Ovary (tissue), 9 donors: ENCODE measurements around the gene NFIB. TPM values are rescaled to one million over a fixed set of nuclear protein-coding genes. Genes with fewer than 3 reads are reported as not detected.

Source experiments
- DNase-seq, 5 donors: peaks; one replicate each; pipeline ENCODE4 v3.0.0-alpha.2; 2019 to 2020
- H3K27ac ChIP-seq, 2 donors: fragments of 200-600 bp; one replicate each; pipeline versions ENCODE4 v1.5.1 to v1.8.0; 2019 to 2022
- H3K27me3 ChIP-seq: fragments of 200-600 bp; one replicate; pipeline ENCODE4 v1.8.0; 2022
- H3K36me3 ChIP-seq: fragments of 200-600 bp; sonication (generic); one replicate; pipeline ENCODE4 v1.5.1; 2019
- H3K4me1 ChIP-seq: one replicate; pipeline ENCODE4 v1.8.1; 2013; ENCODE audit warnings: mild to moderate bottlenecking, moderate library complexity; ENCODE audit not compliant: insufficient read depth
- H3K4me3 ChIP-seq: fragments of 200-600 bp; sonication (generic); one replicate; pipeline ENCODE4 v1.5.1; 2017
- H3K9me3 ChIP-seq, 2 donors: fragments of 200-600 bp in 1 of 2; sonication (generic) in 1 of 2; one replicate each; pipeline versions ENCODE4 v1.5.1 to v1.8.1; 2013 to 2019; ENCODE audit warnings: mild to moderate bottlenecking in 1 of 2, moderate library complexity in 1 of 2
- EP300 ChIP-seq: sonication (generic); formaldehyde crosslinking; IDR thresholded peaks from one replicate; pipeline ENCODE4 v1.6.1; 2017; ENCODE audit warnings: antibody characterized with exemption
- POLR2A ChIP-seq: fragments of 450-650 bp; IDR thresholded peaks from one replicate; pipeline ENCODE4 v1.6.1; 2017; ENCODE audit warnings: antibody characterized with exemption, mild to moderate bottlenecking, moderate library complexity
- WGBS, 3 donors: extraction: QIAGEN DNeasy Blood & Tissue Kit in 1 of 3; methylation state at CpG; one replicate each; pipeline versions ENCODE4 v1.1.5 to v1.1.7; 2013 to 2017; 5-methylcytosine and 5-hydroxymethylcytosine counted together
- intact Hi-C, 4 donors: fragments of 100-400 bp; cut with DNase I; formaldehyde crosslinking; loops; one replicate each; pipeline versions ENCODE4 v1.11.0 to v1.15.1; 2022 to 2023
- polyA plus RNA-seq, 2 donors: library from polyadenylated mRNA; stranded (reverse); fragments of 200-250 nt in 1 of 2; fragments of 350-450 nt in 1 of 2; fragmentation: Illumina TruSeq in 1 of 2; extraction: RNeasy Lipid Tissue Mini Kit (QIAGEN cat#74804) in 1 of 2; gene quantifications; one replicate each; pipeline ENCODE4 v1.2.3, GENCODE V29; 2013 to 2014
- total RNA-seq, 7 donors: library from RNA; depleted of rRNA in 2 of 7; stranded (reverse); fragments of >200 nt in 2 of 7; fragmentation: NEBNext Ultra II Directional in 3 of 7; extraction: Animal tissue kit (Norgen Biotek cat#: 25700) in 3 of 7; gene quantifications; one replicate each; pipeline versions ENCODE4 v1.1.0 to v1.2.4, GENCODE V29; 2016 to 2023
- TF ChIP-seq, protein P1 (sequence below), 3 donors: fragments of 450-650 bp in 2 of 3; fragments of 200-600 bp in 1 of 3; IDR thresholded peaks; one replicate each; pipeline versions ENCODE4 v1.5.1 to v1.8.0; 2016 to 2022; ENCODE audit warnings: antibody characterized with exemption in 3 of 3, mild to moderate bottlenecking in 1 of 3
- donor health status: DM: no; HTN: no; CAD: no; lungs with moderate emphysema.
- donor health status: DM: no; HTN: no; CAD: no.
- donor health status: Bipolar disorder and iron deficiency.
- donor health status: DM: yes; HTN: yes; CAD: no.
- donor health status: DM: no; HTN: no; CAD: no.
- donor health status: DM: yes; HTN: yes; CAD: no.

The NFIB gene
- total and polyA plus RNA-seq, 9 donors, result 8.7 to 111 (median 53.2) TPM

DNA sequence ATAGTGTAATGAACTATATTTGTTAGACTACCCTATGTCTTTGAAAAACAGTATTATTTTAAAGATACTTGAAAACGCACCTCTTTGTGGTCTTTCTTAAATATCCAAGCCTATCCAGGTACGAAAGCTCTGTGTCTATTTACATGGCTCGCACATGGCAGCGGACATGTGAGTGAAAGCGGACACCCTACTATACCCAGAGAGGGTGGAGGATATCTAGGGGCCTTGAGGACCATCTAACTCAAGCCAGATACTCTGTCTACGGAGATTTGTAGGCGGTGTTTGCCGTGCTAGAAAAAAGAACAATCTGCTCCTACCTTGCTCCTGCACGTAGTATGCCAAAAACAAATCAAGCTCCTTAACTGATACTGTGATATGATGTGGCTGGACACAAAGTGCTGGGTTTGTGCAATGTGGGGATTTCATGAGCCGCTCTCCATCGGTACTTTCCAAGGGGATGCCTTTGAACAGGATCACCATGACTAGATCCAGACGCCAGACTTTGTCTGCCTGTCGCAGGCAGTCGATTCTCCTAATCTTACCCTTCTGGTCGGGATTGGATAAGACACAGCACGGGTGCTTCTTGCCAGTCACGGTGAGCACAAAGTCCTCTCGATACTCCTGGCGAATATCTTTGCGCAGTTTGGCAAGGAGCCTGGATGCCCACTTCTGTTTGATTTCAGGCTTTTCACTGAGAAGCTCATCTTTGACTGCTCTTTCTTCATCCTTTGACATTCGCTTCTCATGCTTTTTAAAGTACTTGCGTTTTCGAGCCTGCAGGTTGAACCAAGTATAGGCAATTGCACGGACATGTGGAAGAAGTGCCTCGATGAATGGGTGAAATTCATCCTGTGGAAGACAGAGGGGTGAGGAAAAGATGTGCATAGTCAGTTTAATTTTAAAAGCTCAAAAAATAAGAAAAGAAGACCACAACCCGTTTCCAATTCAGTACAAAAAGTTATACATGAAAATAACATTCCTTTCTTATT lies 7.0 kb downstream of the NFIB start:
- Histone ChIP-seq H3K27ac (no peak overlapping the region), H3K36me3 (no peaks in the 10 kb centered on the region), H3K4me3 (no peak overlapping the region), H3K9me3 (no peaks in the 10 kb centered on the region), H3K27me3 (no peaks in the 10 kb centered on the region), H3K4me1 (peaks cover 1% of the 10 kb centered on the region)
- TF ChIP-seq, protein P1, sequence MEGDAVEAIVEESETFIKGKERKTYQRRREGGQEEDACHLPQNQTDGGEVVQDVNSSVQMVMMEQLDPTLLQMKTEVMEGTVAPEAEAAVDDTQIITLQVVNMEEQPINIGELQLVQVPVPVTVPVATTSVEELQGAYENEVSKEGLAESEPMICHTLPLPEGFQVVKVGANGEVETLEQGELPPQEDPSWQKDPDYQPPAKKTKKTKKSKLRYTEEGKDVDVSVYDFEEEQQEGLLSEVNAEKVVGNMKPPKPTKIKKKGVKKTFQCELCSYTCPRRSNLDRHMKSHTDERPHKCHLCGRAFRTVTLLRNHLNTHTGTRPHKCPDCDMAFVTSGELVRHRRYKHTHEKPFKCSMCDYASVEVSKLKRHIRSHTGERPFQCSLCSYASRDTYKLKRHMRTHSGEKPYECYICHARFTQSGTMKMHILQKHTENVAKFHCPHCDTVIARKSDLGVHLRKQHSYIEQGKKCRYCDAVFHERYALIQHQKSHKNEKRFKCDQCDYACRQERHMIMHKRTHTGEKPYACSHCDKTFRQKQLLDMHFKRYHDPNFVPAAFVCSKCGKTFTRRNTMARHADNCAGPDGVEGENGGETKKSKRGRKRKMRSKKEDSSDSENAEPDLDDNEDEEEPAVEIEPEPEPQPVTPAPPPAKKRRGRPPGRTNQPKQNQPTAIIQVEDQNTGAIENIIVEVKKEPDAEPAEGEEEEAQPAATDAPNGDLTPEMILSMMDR (IDR thresholded peaks at IDR 0.05), result no peak
- TF ChIP-seq POLR2A (no peak), EP300 (no peak)
- DNase-seq, result no peak
- intact Hi-C loops, result no loop called here
- WGBS, 3 donors, result 91 to 97% (median 95%) methylated on average over 26 of the region's 26 CpGs

DNA sequence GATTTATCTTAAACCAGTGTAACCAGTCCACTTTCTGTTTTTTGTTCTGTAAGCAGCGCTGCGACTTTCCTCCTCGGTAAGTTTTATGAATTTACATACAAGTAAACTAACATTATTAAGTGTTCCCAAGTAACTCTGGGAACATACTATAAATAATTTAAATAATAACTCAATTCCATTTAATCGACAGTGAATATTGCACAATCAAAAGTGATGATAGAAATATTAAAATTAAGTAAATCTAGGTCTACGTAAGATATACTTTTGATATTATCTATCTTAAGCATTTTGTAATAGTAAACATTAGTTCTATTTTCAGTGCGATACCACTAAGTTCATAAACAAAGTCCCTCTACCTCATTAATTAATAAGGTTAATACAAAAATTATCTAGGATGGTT lies 7.8 kb downstream of the NFIB start:
- Histone ChIP-seq H3K27me3 (no peaks in the 10 kb centered on the region), H3K36me3 (no peaks in the 10 kb centered on the region), H3K9me3 (no peaks in the 10 kb centered on the region), H3K27ac (no peak overlapping the region), H3K4me3 (no peak overlapping the region), H3K4me1 (peaks cover 1% of the 10 kb centered on the region)
- TF ChIP-seq EP300, result no peak
- TF ChIP-seq, protein P1 (IDR thresholded peaks at IDR 0.05), result no peak
- no peak for TF ChIP-seq POLR2A
- intact Hi-C loops, result no loop called here
- no peak for DNase-seq
- WGBS, 3 donors, result 93 to 96% (median 95%) methylated on average over 6 of the region's 6 CpGs

- H3K4me3 ChIP-seq, result no peak overlapping the region
- no peak overlapping the region for H3K27ac ChIP-seq
- 87 to 97% (median 94%) methylated on average over 3 of the region's 3 CpGs for WGBS, 3 donors
- H3K9me3 ChIP-seq, result no peaks in the 10 kb centered on the region
- no peak for DNase-seq
- no peaks in the 10 kb centered on the region for H3K36me3 ChIP-seq
- no peaks in the 10 kb centered on the region for H3K27me3 ChIP-seq
- intact Hi-C loops, result no loop called here
- no peaks in the 10 kb centered on the region for H3K4me1 ChIP-seq
- no peak for TF ChIP-seq EP300
- TF ChIP-seq, protein P1 (IDR thresholded peaks at IDR 0.05), result no peak
- TF ChIP-seq POLR2A, result no peak
Measured at GRCh38 chr9:14304259-14304658, 9.7 kb downstream of the NFIB start.

GRCh38 chr9:14303521-14303920 lies 10.4 kb downstream of the NFIB start:
- intact Hi-C loops, result no loop called here
- H3K9me3 ChIP-seq, result no peaks in the 10 kb centered on the region
- no peaks in the 10 kb centered on the region for H3K27me3 ChIP-seq
- TF ChIP-seq POLR2A, result no peak
- TF ChIP-seq EP300, result no peak
- TF ChIP-seq, protein P1 (IDR thresholded peaks at IDR 0.05), result no peak
- DNase-seq, result no peak
- H3K4me3 ChIP-seq, result no peak overlapping the region
- WGBS, 3 donors, result 94 to 96% (median 95%) methylated on average over 9 of the region's 9 CpGs
- no peaks in the 10 kb centered on the region for H3K36me3 ChIP-seq
- peaks cover 2% of the 10 kb centered on the region for H3K4me1 ChIP-seq
- H3K27ac ChIP-seq, result no peak overlapping the region
